ENCODE data around the gene RSPH9.

The RSPH9 gene

GRCh38 chr6:43677759-43678158 lies 32.9 kb downstream of the RSPH9 start:
- Mint-ChIP-seq H3K4me3 (no peak overlapping the region), H3K27ac (no peak overlapping the region), H3K4me1 (peaks cover 48% of the 10 kb centered on the region), H3K36me3 (ENCODE audit: low read depth) (peaks cover 55% of the 10 kb centered on the region), H3K27me3 (ENCODE audit: low read depth) (no peaks in the 10 kb centered on the region), H3K9me3 (no peaks in the 10 kb centered on the region)
- TF ChIP-seq CTCF (IDR thresholded peaks at IDR 0.05; ENCODE audit: unreplicated experiment in 3 of 3): no peak

- no peak overlapping the region for H3K27ac Mint-ChIP-seq
- TF ChIP-seq CTCF (IDR thresholded peaks at IDR 0.05; ENCODE audit: unreplicated experiment in 3 of 3): no peak
- no peak overlapping the region for H3K4me3 Mint-ChIP-seq
- H3K36me3 Mint-ChIP-seq (ENCODE audit: low read depth): peaks cover 54% of the 10 kb centered on the region
- H3K9me3 Mint-ChIP-seq: no peaks in the 10 kb centered on the region
- H3K4me1 Mint-ChIP-seq: peaks cover 47% of the 10 kb centered on the region
- H3K27me3 Mint-ChIP-seq (ENCODE audit: low read depth): no peaks in the 10 kb centered on the region
These were observed 33.5 kb downstream of the RSPH9 start for GRCh38 chr6:43678341-43678740.

- H3K9me3 Mint-ChIP-seq: no peaks in the 10 kb centered on the region
- H3K4me3 Mint-ChIP-seq: no peak overlapping the region
- peak overlapping the region in 1 of 3 experiments; percentile 60 for H3K27ac Mint-ChIP-seq
- peaks cover 46% of the 10 kb centered on the region for H3K4me1 Mint-ChIP-seq
- H3K27me3 Mint-ChIP-seq (ENCODE audit: low read depth): no peaks in the 10 kb centered on the region
- no peak for TF ChIP-seq CTCF (IDR thresholded peaks at IDR 0.05; ENCODE audit: unreplicated experiment in 3 of 3)
- H3K36me3 Mint-ChIP-seq (ENCODE audit: low read depth): peaks cover 50% of the 10 kb centered on the region
These were observed 34.2 kb downstream of the RSPH9 start for GRCh38 chr6:43679057-43679456.

- Mint-ChIP-seq H3K36me3 (ENCODE audit: low read depth) (peaks cover 35% of the 10 kb centered on the region), H3K9me3 (no peaks in the 10 kb centered on the region), H3K27me3 (ENCODE audit: low read depth) (no peaks in the 10 kb centered on the region), H3K4me3 (no peak overlapping the region), H3K27ac (peak overlapping the region; percentile 64 to 80 (median 75)), H3K4me1 (peaks cover 50% of the 10 kb centered on the region)
- no peak for TF ChIP-seq CTCF (IDR thresholded peaks at IDR 0.05; ENCODE audit: unreplicated experiment in 3 of 3)
These were observed 35.7 kb downstream of the RSPH9 start for GRCh38 chr6:43680308-43681200.

- H3K27me3 Mint-ChIP-seq (ENCODE audit: low read depth): no peaks in the 10 kb centered on the region
- peak overlapping the region in 2 of 3 experiments; percentile 55 to 64 for H3K27ac Mint-ChIP-seq
- no peak for TF ChIP-seq CTCF (IDR thresholded peaks at IDR 0.05; ENCODE audit: unreplicated experiment in 3 of 3)
- H3K36me3 Mint-ChIP-seq (ENCODE audit: low read depth): peaks cover 34% of the 10 kb centered on the region
- H3K4me1 Mint-ChIP-seq: peaks cover 55% of the 10 kb centered on the region
- H3K9me3 Mint-ChIP-seq: no peaks in the 10 kb centered on the region
- peak overlapping the region in 1 of 3 experiments; percentile 4 for H3K4me3 Mint-ChIP-seq
These were observed 36.5 kb downstream of the RSPH9 start for GRCh38 chr6:43681303-43681702.
